H9 (cell line): ENCODE results near the gene IWS1. TPM values are rescaled to one million over a fixed set of nuclear protein-coding genes. Genes with fewer than 3 reads are reported as not detected.

Experiments
- DNase-seq: peaks from one replicate; pipeline ENCODE4 v3.0.0-alpha.2; 2017
- H2AFZ ChIP-seq: one replicate; pipeline ENCODE4 v1.6.1; 2013; ENCODE audit warnings: mild to moderate bottlenecking, low read length, control low read depth, moderate library complexity
- H2AK5ac ChIP-seq: 2 replicates; pipeline ENCODE4 v1.6.1; 2013; ENCODE audit warnings: low read length, control low read depth, mixed read lengths; ENCODE audit not compliant: insufficient read length
- H2BK120ac ChIP-seq: one replicate; pipeline ENCODE4 v1.6.1; 2013; ENCODE audit warnings: low read depth, mild to moderate bottlenecking, low read length, control low read depth, inconsistent platforms; ENCODE audit not compliant: poor library complexity, severe bottlenecking
- H2BK12ac ChIP-seq: 2 replicates; pipeline ENCODE4 v1.6.1; 2013; ENCODE audit warnings: low read length, control low read depth, mixed read lengths, low read depth; ENCODE audit not compliant: insufficient read length
- H2BK15ac ChIP-seq: 2 replicates; pipeline ENCODE4 v1.6.1; 2013; ENCODE audit warnings: low read depth, low read length, control low read depth
- H2BK20ac ChIP-seq: one replicate; pipeline ENCODE4 v1.6.1; 2013; ENCODE audit warnings: low read depth, mild to moderate bottlenecking, low read length, control low read depth, inconsistent platforms; ENCODE audit not compliant: poor library complexity, severe bottlenecking
- H2BK5ac ChIP-seq: 2 replicates; pipeline ENCODE4 v1.6.1; 2013; ENCODE audit warnings: low read length, control low read depth, mixed read lengths; ENCODE audit not compliant: insufficient read length
- H3K14ac ChIP-seq: 2 replicates; pipeline ENCODE4 v1.6.1; 2013; ENCODE audit warnings: low read length, control low read depth; ENCODE audit not compliant: insufficient read depth
- H3K18ac ChIP-seq: 2 replicates; pipeline ENCODE4 v1.6.1; 2013; ENCODE audit warnings: low read depth, mild to moderate bottlenecking, mixed read lengths, low read length, control low read depth; ENCODE audit not compliant: insufficient read length
- H3K23ac ChIP-seq: 2 replicates; pipeline ENCODE4 v1.6.1; 2013; ENCODE audit warnings: low read length, control low read depth, mixed read lengths, low read depth; ENCODE audit not compliant: insufficient read length
- H3K23me2 ChIP-seq: 2 replicates; pipeline ENCODE4 v1.6.1; 2013; ENCODE audit warnings: low read depth, mild to moderate bottlenecking, mixed read lengths, low read length, control low read depth; ENCODE audit not compliant: insufficient read length, poor library complexity, severe bottlenecking
- H3K27ac ChIP-seq: 2 replicates; pipeline ENCODE4 v1.5.1; 2013; ENCODE audit warnings: low read length, control low read depth, mixed read lengths, low read depth; ENCODE audit not compliant: insufficient read length
- H3K27me3 ChIP-seq: 2 replicates; pipeline ENCODE4 v1.6.1; 2013; ENCODE audit warnings: low read length, control low read depth, inconsistent platforms; ENCODE audit not compliant: insufficient read depth
- H3K4ac ChIP-seq: 2 replicates; pipeline ENCODE4 v1.6.1; 2013; ENCODE audit warnings: low read depth, mild to moderate bottlenecking, control low read depth, inconsistent platforms, low read length, moderate library complexity
- H3K4me1 ChIP-seq: 2 replicates; pipeline ENCODE4 v1.6.1; 2013; ENCODE audit warnings: low read length, control low read depth, inconsistent platforms; ENCODE audit not compliant: insufficient read depth
- H3K4me2 ChIP-seq: 2 replicates; pipeline ENCODE4 v1.6.1; 2013; ENCODE audit warnings: low read length, control low read depth, mixed read lengths; ENCODE audit not compliant: insufficient read length, insufficient read depth
- H3K56ac ChIP-seq: 2 replicates; pipeline ENCODE4 v1.6.1; 2013; ENCODE audit warnings: low read depth, mild to moderate bottlenecking, mixed read lengths, low read length, control low read depth; ENCODE audit not compliant: insufficient read length
- H3K79me1 ChIP-seq: 2 replicates; pipeline ENCODE4 v1.6.1; 2013; ENCODE audit warnings: low read depth, mild to moderate bottlenecking, moderate library complexity, low read length, control low read depth, inconsistent platforms; ENCODE audit not compliant: insufficient read depth, poor library complexity, severe bottlenecking
- H3K79me2 ChIP-seq: 2 replicates; pipeline ENCODE4 v1.6.1; 2013; ENCODE audit warnings: low read length, control low read depth, inconsistent platforms; ENCODE audit not compliant: insufficient read depth
- H3K9ac ChIP-seq: 2 replicates; pipeline ENCODE4 v1.6.1; 2013; ENCODE audit warnings: low read length, control low read depth, mixed read lengths; ENCODE audit not compliant: insufficient read length; ENCODE audit errors: extremely low read depth
- H3K9me3 ChIP-seq: one replicate; pipeline ENCODE4 v1.6.1; 2013; ENCODE audit warnings: low read depth, low read length, inconsistent platforms; ENCODE audit not compliant: control insufficient read depth
- H3T11ph ChIP-seq: one replicate; pipeline ENCODE4 v1.6.1; 2013; ENCODE audit warnings: mild to moderate bottlenecking, low read length, control low read depth, inconsistent platforms
- H4K20me1 ChIP-seq: one replicate; pipeline ENCODE4 v1.6.1; 2013; ENCODE audit not compliant: control insufficient read depth, insufficient read length, insufficient read depth
- H4K5ac ChIP-seq: 2 replicates; pipeline ENCODE4 v1.6.1; 2013; ENCODE audit warnings: low read depth, mild to moderate bottlenecking, mixed read lengths, low read length, control low read depth; ENCODE audit not compliant: insufficient read length
- H4K8ac ChIP-seq: replicated peaks from 2 replicates; pipeline ENCODE4 v1.6.1; 2013; ENCODE audit warnings: low read length, control low read depth, mixed read lengths, low read depth; ENCODE audit not compliant: insufficient read length
- H4K91ac ChIP-seq: 2 replicates; pipeline ENCODE4 v1.6.1; 2013; ENCODE audit warnings: low read depth, mild to moderate bottlenecking, moderate library complexity, mixed read lengths, low read length, control low read depth; ENCODE audit not compliant: insufficient read length
- H3K27ac Mint-ChIP-seq, 3 experiments: 2 replicates in 2 of 3; 3 replicates in 1 of 3; pipeline ENCODE4 v1.8.0; 2020 to 2021; ENCODE audit warnings: mixed read lengths in 3 of 3, mild to moderate bottlenecking in 1 of 3, moderate library complexity in 1 of 3
- H3K27me3 Mint-ChIP-seq: 2 replicates; pipeline ENCODE4 v1.8.0; 2021; ENCODE audit warnings: low read depth, mild to moderate bottlenecking, moderate library complexity, mixed read lengths
- H3K36me3 Mint-ChIP-seq, 3 experiments: 2 replicates in 2 of 3; 3 replicates in 1 of 3; pipeline ENCODE4 v1.8.0; 2020 to 2021; ENCODE audit warnings: low read depth in 3 of 3, mixed read lengths in 3 of 3; ENCODE audit not compliant: insufficient read depth in 1 of 3
- H3K4me1 Mint-ChIP-seq, 2 experiments: 2 replicates each; pipeline ENCODE4 v1.8.0; 2020; ENCODE audit warnings: mixed read lengths in 2 of 2
- H3K4me3 Mint-ChIP-seq, 2 experiments: 2 replicates in 1 of 2; 3 replicates in 1 of 2; pipeline ENCODE4 v1.8.0; 2020 to 2021; ENCODE audit warnings: mild to moderate bottlenecking in 2 of 2, mixed read lengths in 2 of 2, moderate library complexity in 1 of 2
- H3K9me3 Mint-ChIP-seq, 2 experiments: 2 replicates in 1 of 2; 3 replicates in 1 of 2; pipeline ENCODE4 v1.8.0; 2020; ENCODE audit warnings: mild to moderate bottlenecking in 2 of 2, mixed read lengths in 2 of 2, moderate library complexity in 1 of 2
- CTCF ChIP-seq: fragments of 200-600 bp; sonication (generic); conservative IDR thresholded peaks from 3 replicates; pipeline ENCODE4 v1.8.0; 2021; ENCODE audit warnings: antibody characterized with exemption, mild to moderate bottlenecking
- WGBS: extraction: QIAGEN DNeasy Blood & Tissue Kit; methylation state at CpG from one replicate; pipeline ENCODE4 v1.1.7; 2013; ENCODE audit warnings: missing lambda C conversion rate, low lambda C conversion rate, mixed read lengths; ENCODE audit not compliant: insufficient read length; ENCODE audit errors: extremely low coverage; 5-methylcytosine and 5-hydroxymethylcytosine counted together
- total RNA-seq: library from RNA; stranded (reverse); gene quantifications from 2 replicates; pipeline ENCODE4 v1.2.1, GENCODE V29; 2021

Gene IWS1
- total RNA-seq, 1 experiment from 2014 or later: 66.2 TPM

DNA sequence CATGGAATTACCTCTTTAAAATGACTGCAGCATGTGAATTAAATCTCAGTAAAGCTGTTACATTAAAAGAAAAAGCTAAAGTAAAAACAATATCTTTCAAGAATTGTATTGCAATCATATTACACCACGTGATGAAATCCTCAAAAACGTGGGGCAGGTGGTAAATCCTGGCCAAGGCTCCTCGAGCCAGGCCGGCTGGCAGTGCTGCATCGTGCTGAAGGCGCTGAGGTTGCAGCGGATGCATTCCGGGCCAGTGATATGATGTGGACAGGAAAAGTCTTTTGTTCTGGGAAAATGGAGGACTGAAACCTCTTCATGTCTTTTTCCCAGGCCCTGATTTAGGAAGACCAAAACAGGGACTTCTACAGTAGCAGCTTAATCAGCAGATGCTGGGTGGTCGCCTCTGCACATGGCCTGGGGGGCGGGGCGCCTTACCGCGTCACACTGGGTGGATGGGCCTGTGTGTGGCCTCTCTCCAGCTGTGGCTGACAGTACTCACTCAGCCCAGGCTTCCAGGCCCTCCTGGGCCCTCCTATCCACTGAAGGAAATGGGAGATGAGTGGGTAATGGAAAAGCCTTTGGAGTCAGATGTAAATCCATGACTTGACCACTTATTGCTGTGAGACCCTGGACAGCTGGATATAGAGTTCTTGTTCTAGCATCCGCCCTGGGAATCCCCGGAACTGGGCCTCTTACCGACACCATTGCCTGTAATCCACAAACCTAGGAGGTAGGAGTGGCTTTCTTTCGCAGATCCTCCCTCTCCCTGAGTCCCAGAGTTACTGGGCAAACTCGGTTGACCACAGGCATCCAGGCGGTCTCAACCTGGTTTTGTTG lies 62.9 kb downstream of the IWS1 start:
- Histone ChIP-seq H3K9me3 (no peaks in the 10 kb centered on the region), H2BK12ac (no peak overlapping the region), H4K20me1 (no peaks in the 10 kb centered on the region), H2BK5ac (no peak overlapping the region), H4K91ac (no peak overlapping the region), H3K27me3 (no peaks in the 10 kb centered on the region), H3K4me2 (no peak overlapping the region), H3K79me2 (no peaks in the 10 kb centered on the region), H4K5ac (no peak overlapping the region), H3T11ph (no peak overlapping the region), H3K14ac (peak overlapping the region; percentile 58; the same call in 1 of the 2 replicates), H2BK120ac (no peak overlapping the region), H3K18ac (peak overlapping the region; percentile 73), H2BK15ac (no peak overlapping the region), H2AK5ac (no peak overlapping the region), H3K56ac (no peak overlapping the region), H2AFZ (no peak overlapping the region), H2BK20ac (no peak overlapping the region), H3K9ac (no peak overlapping the region), H3K27ac (no peak overlapping the region), H3K4ac (no peak overlapping the region; the same call in 1 of the 2 replicates), H3K23me2 (no peaks in the 10 kb centered on the region), H3K4me1 (no peaks in the 10 kb centered on the region; the same call in 1 of the 2 replicates), H3K79me1 (no peaks in the 10 kb centered on the region), H4K8ac (no peak overlapping the region), H3K23ac (no peak overlapping the region)
- no CpG with 5 or more reads among the region's 19 CpGs for WGBS
- Mint-ChIP-seq H3K9me3 (no peaks in the 10 kb centered on the region), H3K4me3 (no peak overlapping the region), H3K4me1 (peaks cover 24 to 25% of the 10 kb centered on the region in 2 experiments), H3K27ac (peak overlapping the region; percentile 70 to 92 (median 87); a peak in 5 of 7 replicates), H3K27me3 (no peaks in the 10 kb centered on the region; the same call in 1 of the 2 replicates), H3K36me3 (no peaks in the 10 kb centered on the region; a peak in 2 of 7 replicates)
- peak; percentile 82 for DNase-seq
- no peak for TF ChIP-seq CTCF
